PC-9 (cell line): ENCODE results near the gene FAM221B.

Experiments used
- EZH2 ChIP-seq: fragments of 200-600 bp; sonication (generic); IDR thresholded peaks from 2 replicates; pipeline ENCODE4 v1.8.0; 2017; ENCODE audit warnings: antibody characterized with exemption, low read depth
- TF ChIP-seq, protein P1 (sequence below): fragments of 200-600 bp; sonication (generic); conservative IDR thresholded peaks from 2 replicates; pipeline ENCODE4 v1.6.1; 2017; ENCODE audit warnings: mixed run types, antibody characterized with exemption, mild to moderate bottlenecking, moderate library complexity

GRCh38 chr9:35790025-35790384, 38.5 kb downstream of the FAM221B start:
- TF ChIP-seq, protein P1, sequence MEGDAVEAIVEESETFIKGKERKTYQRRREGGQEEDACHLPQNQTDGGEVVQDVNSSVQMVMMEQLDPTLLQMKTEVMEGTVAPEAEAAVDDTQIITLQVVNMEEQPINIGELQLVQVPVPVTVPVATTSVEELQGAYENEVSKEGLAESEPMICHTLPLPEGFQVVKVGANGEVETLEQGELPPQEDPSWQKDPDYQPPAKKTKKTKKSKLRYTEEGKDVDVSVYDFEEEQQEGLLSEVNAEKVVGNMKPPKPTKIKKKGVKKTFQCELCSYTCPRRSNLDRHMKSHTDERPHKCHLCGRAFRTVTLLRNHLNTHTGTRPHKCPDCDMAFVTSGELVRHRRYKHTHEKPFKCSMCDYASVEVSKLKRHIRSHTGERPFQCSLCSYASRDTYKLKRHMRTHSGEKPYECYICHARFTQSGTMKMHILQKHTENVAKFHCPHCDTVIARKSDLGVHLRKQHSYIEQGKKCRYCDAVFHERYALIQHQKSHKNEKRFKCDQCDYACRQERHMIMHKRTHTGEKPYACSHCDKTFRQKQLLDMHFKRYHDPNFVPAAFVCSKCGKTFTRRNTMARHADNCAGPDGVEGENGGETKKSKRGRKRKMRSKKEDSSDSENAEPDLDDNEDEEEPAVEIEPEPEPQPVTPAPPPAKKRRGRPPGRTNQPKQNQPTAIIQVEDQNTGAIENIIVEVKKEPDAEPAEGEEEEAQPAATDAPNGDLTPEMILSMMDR: no peak
- TF ChIP-seq EZH2: no peak
